ENCODE results near the gene EXOC6B. TPM values are rescaled to one million over a fixed set of nuclear protein-coding genes. Genes with fewer than 3 reads are reported as not detected.

Gene EXOC6B
- 19.7 and 22.2 TPM in 2 replicates for total RNA-seq

GRCh38 chr2:72825257-72826155 is at the start of gene EXOC6B:
TSS of gene EXOC6B (minus strand) at chr2:72826033.

DNA sequence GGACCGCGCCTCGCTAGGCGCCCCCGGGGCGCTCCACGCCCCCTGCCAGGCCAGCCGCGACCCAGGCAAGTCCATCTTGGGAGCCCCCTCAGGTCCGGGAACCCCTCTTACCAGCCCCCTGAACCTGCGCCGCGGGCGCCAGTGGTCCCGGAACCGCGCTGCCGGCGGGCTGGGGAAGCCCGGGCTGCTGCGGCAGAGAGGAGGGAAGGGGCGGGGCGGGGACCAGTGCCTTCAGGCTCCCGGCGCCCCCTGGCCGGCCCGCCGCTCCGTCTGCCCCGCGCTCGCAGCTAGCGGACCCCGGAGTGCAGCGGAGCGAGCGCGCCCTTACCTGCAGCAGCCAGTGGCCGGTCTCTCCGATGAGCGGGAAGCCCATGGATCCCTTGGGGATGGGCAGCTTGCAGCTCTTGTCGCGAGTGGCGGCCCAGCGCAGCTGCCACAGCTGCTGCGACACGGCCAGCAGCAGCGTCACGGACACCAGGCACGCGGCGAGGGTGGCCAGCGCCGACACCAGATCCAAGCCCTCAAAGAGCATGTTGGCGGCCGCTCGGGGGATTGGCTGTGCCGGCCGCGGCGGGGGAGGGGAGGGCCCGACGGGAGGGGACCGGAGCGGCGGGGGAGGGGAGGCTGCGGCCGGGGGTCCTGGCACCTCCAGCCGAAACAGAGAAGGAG is 678.4 kb downstream of the EXOC6B start, which contains the start of gene CYP26B1:
Gene CYP26B1 (minus strand): TSS at position 560 of the 669 bp plus-strand sequence. CDS start 28 bp downstream, at position 532.

Small RNA genes within 50 kb of the gene (small RNA-seq; reads per million reads assigned to genes)
- gene RF00592 = 1.9 reads per million, percentile 78 among the genes with 10 or more reads in this experiment
- gene RNU2-39P = 0.74 reads per million, percentile 47 among the genes with 10 or more reads in this experiment

Other genes with a start within 250 kb of the EXOC6B start
- 33.4 and 40.2 TPM in 2 replicates for gene SPR, start 61.4 kb upstream of the EXOC6B start, total RNA-seq
- gene EMX1, start 91.5 kb upstream of the EXOC6B start, total RNA-seq = not detected in 2 replicates
- 20.4 and 20.6 TPM in 2 replicates for gene SFXN5, start 245.7 kb upstream of the EXOC6B start, total RNA-seq